DOHH2 (cell line): ENCODE results near the gene VAV2.

Experiments
- EZH2phosphoT487 ChIP-seq: fragments of 200-600 bp; sonication (generic); IDR thresholded peaks from 2 replicates; pipeline ENCODE4 v1.6.1; 2017; ENCODE audit warnings: borderline replicate concordance, mild to moderate bottlenecking, antibody characterized with exemption, low read length, moderate library complexity, mixed read lengths
- TF ChIP-seq, protein P1 (sequence below): fragments of 200-600 bp; sonication (generic); IDR thresholded peaks from one replicate; pipeline ENCODE4 v1.5.1; 2014; ENCODE audit warnings: antibody characterized with exemption, mild to moderate bottlenecking, low read depth, low read length; ENCODE audit not compliant: poor library complexity, severe bottlenecking

DNA sequence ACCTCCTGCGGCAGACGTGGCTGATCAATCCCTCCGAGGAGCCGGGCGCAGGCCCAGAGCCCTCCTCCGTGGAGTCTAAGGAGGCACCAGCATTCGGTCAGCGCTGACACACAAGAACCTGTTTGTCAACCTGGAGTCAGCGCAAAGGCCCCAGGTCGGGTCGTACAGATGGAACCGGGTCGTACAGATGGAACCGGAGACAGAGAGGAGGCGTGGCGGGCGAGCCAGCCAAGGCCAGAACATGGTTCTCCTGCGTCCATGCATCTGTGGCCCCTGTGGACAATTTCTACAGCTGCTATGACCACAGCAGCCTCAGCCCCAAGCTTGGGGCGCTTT is 128.9 kb downstream of the VAV2 start:
- TF ChIP-seq, protein P1, sequence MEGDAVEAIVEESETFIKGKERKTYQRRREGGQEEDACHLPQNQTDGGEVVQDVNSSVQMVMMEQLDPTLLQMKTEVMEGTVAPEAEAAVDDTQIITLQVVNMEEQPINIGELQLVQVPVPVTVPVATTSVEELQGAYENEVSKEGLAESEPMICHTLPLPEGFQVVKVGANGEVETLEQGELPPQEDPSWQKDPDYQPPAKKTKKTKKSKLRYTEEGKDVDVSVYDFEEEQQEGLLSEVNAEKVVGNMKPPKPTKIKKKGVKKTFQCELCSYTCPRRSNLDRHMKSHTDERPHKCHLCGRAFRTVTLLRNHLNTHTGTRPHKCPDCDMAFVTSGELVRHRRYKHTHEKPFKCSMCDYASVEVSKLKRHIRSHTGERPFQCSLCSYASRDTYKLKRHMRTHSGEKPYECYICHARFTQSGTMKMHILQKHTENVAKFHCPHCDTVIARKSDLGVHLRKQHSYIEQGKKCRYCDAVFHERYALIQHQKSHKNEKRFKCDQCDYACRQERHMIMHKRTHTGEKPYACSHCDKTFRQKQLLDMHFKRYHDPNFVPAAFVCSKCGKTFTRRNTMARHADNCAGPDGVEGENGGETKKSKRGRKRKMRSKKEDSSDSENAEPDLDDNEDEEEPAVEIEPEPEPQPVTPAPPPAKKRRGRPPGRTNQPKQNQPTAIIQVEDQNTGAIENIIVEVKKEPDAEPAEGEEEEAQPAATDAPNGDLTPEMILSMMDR: no peak
- TF ChIP-seq EZH2phosphoT487: no peak
